ENCODE data around the gene SPATA31D4. TPM values are rescaled to one million over a fixed set of nuclear protein-coding genes. Genes with fewer than 3 reads are reported as not detected.

SPATA31D4 gene
- total and polyA plus RNA-seq, 10 of the 15 experiments (the other 5 are each of a cell fraction or from before 2014, with no cell fraction given): not detected

- no peaks in the 10 kb centered on the region for H3K9me3 ChIP-seq (replicated peaks; ENCODE audit: control insufficient read depth, insufficient read depth, low read length)
- H3K27me3 ChIP-seq (replicated peaks in 1 of 2; ENCODE audit: control insufficient read depth in 2 of 2, insufficient read depth in 2 of 2, low read length in 1 of 2): no peaks in the 10 kb centered on the region
- SMC1A ChIA-PET (ENCODE audit: uncharacterized antibody, unreplicated experiment): no interaction called here
- intact Hi-C loops (cut with micrococcal nuclease; ENCODE audit: unreplicated experiment): no loop called here
- TF ChIP-seq ZNF592 (IDR thresholded peaks at IDR 0.05) (no peak), GATAD2B (conservative IDR thresholded peaks at IDR 0.05; ENCODE audit: low read depth) (no peak), POLR2AphosphoS2 (IDR thresholded peaks at IDR 0.05; ENCODE audit: low read depth, low read length) (no peak), ZSCAN29 (IDR thresholded peaks at IDR 0.05) (no peak), EP300 (IDR thresholded peaks at IDR 0.05; ENCODE audit: borderline replicate concordance in 1 of 2, control insufficient read depth in 1 of 2, low read depth in 2 of 2, low read length in 2 of 2) (no peak), PAX8 (IDR thresholded peaks at IDR 0.05) (no peak), IRF4 (IDR thresholded peaks at IDR 0.05; ENCODE audit: low read depth, low read length) (no peak), BMI1 (IDR thresholded peaks at IDR 0.05; ENCODE audit: borderline replicate concordance) (no peak), MYC (IDR thresholded peaks at IDR 0.05; ENCODE audit: insufficient read depth, insufficient read length, insufficient replicate concordance, low read length, severe bottlenecking) (no peak), NKRF (conservative IDR thresholded peaks at IDR 0.05) (no peak), CBX3 (IDR thresholded peaks at IDR 0.05; ENCODE audit: borderline replicate concordance, low read depth) (no peak), POLR2AphosphoS5 (IDR thresholded peaks at IDR 0.05; ENCODE audit: low read length) (no peak)
- TF ChIP-seq, protein P1, sequence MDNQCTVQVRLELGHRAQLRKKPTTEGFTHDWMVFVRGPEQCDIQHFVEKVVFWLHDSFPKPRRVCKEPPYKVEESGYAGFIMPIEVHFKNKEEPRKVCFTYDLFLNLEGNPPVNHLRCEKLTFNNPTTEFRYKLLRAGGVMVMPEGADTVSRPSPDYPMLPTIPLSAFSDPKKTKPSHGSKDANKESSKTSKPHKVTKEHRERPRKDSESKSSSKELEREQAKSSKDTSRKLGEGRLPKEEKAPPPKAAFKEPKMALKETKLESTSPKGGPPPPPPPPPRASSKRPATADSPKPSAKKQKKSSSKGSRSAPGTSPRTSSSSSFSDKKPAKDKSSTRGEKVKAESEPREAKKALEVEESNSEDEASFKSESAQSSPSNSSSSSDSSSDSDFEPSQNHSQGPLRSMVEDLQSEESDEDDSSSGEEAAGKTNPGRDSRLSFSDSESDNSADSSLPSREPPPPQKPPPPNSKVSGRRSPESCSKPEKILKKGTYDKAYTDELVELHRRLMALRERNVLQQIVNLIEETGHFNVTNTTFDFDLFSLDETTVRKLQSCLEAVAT (IDR thresholded peaks at IDR 0.05): no peak
- WGBS (ENCODE audit: insufficient coverage, insufficient replicate concordance, low lambda C conversion rate, missing lambda C conversion rate): 13% methylated on average over 1 of the region's 1 CpG
- no peak overlapping the region for H2AFZ ChIP-seq (ENCODE audit: control insufficient read depth, low read depth, low read length)
- H3K9ac ChIP-seq (ENCODE audit: control insufficient read depth, insufficient read depth, low read length): no peak overlapping the region
- no peak overlapping the region for H3K27ac ChIP-seq (ENCODE audit: control insufficient read depth, insufficient read depth)
- FAIRE-seq (no peak), ATAC-seq (no peak), DNase-seq (ENCODE audit: low read depth, low spot score) (no peak)
- no peaks in the 10 kb centered on the region for H4K20me1 ChIP-seq (ENCODE audit: control insufficient read depth, insufficient read depth)
- no peak overlapping the region for H3K4me3 ChIP-seq
- no peaks in the 10 kb centered on the region for H3K36me3 ChIP-seq (ENCODE audit: control insufficient read depth in 2 of 2, insufficient read depth in 2 of 2, low read length in 1 of 2)
- CTCF ChIA-PET: interaction anchor here (1.4 kb wide), 1 partner anchor 12 kb away, joined by 3 read pairs; no protein-coding TSS in a partner anchor
- RAD21 ChIA-PET (ENCODE audit: unreplicated experiment): no interaction called here
- no peaks in the 10 kb centered on the region for H3K4me1 ChIP-seq (ENCODE audit: control insufficient read depth, insufficient read depth, low read length)
- BruUV-seq (replicated peaks): no TSS peak
- POLR2A ChIA-PET: no interaction called here
- in situ Hi-C loops (cut with MboI): no loop called here
- no peak overlapping the region for H3K4me2 ChIP-seq (ENCODE audit: control insufficient read depth, insufficient read depth)
- H3K79me2 ChIP-seq (ENCODE audit: control insufficient read depth, insufficient read depth, low read length): no peaks in the 10 kb centered on the region
Measured at GRCh38 chr9:81898851-81899250, 29.4 kb upstream of the SPATA31D4 start.
